ENCODE results near the gene LYRM4. TPM values are rescaled to one million over a fixed set of nuclear protein-coding genes. Genes with fewer than 3 reads are reported as not detected.

LYRM4 gene
- total RNA-seq, 1 experiment from 2014 or later = 44.3 TPM

DNA sequence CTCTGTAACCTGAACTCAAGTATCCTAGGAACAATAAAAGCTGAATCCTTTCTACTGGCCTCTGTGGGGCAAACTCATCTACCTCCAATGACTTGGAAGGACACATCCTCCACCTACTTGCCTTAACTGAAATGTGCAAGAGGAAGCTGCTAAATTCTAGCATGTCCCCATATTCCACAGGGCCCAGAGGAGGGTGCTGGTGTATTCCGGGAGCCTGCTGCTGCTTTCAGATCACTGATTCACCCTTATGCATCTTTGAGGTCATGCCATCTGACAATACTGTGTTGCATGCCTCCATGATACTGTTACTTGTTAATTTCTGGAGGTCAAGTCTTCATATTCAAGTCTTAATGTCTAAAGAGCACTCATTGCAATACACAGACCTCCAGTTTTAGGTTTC is 40.3 kb downstream of the LYRM4 start:
- H3T11ph ChIP-seq (ENCODE audit: low read length) = no peak overlapping the region

More for the DNA sequence above, 40.3 kb downstream of the LYRM4 start:
- Histone ChIP-seq H2AK5ac (ENCODE audit: insufficient read length, low read length) (no peak overlapping the region), H3K9me3 (ENCODE audit: control insufficient read depth, low read depth, low read length) (no peaks in the 10 kb centered on the region), H2BK5ac (ENCODE audit: insufficient read length, low read length) (no peak overlapping the region), H3K9ac (ENCODE audit: extremely low read depth, insufficient read length, low read length) (no peak overlapping the region), H3K14ac (ENCODE audit: insufficient read depth, low read length) (no peak overlapping the region), H3K56ac (ENCODE audit: insufficient read length, low read depth, low read length) (no peak overlapping the region), H3K23me2 (ENCODE audit: insufficient read length, low read depth, low read length, poor library complexity, severe bottlenecking) (no peaks in the 10 kb centered on the region), H2BK12ac (ENCODE audit: insufficient read length, low read depth, low read length) (no peak overlapping the region), H3K27ac (ENCODE audit: insufficient read length, low read depth, low read length) (no peak overlapping the region), H2BK20ac (ENCODE audit: low read depth, low read length, poor library complexity, severe bottlenecking) (no peak overlapping the region), H4K91ac (ENCODE audit: insufficient read length, low read depth, low read length) (no peak overlapping the region), H4K5ac (ENCODE audit: insufficient read length, low read depth, low read length) (no peak overlapping the region), H3K4me2 (ENCODE audit: insufficient read depth, insufficient read length, low read length) (no peak overlapping the region), H2AFZ (ENCODE audit: low read length) (no peak overlapping the region), H2BK120ac (ENCODE audit: low read depth, low read length, poor library complexity, severe bottlenecking) (no peak overlapping the region), H3K4ac (ENCODE audit: low read depth, low read length) (no peak overlapping the region), H3K79me1 (ENCODE audit: insufficient read depth, low read depth, low read length, poor library complexity, severe bottlenecking) (no peaks in the 10 kb centered on the region), H2BK15ac (ENCODE audit: low read depth, low read length) (no peak overlapping the region), H4K8ac (replicated peaks; ENCODE audit: insufficient read length, low read depth, low read length) (no peak overlapping the region), H3K18ac (ENCODE audit: insufficient read length, low read depth, low read length) (no peak overlapping the region), H3K4me1 (ENCODE audit: insufficient read depth, low read length) (no peaks in the 10 kb centered on the region), H3K27me3 (ENCODE audit: insufficient read depth, low read length) (no peaks in the 10 kb centered on the region), H3K79me2 (ENCODE audit: insufficient read depth, low read length) (no peaks in the 10 kb centered on the region), H3K23ac (ENCODE audit: insufficient read length, low read depth, low read length) (no peak overlapping the region), H4K20me1 (ENCODE audit: control insufficient read depth, insufficient read depth, insufficient read length) (no peaks in the 10 kb centered on the region)
- Mint-ChIP-seq H3K27me3 (ENCODE audit: low read depth) (no peaks in the 10 kb centered on the region), H3K36me3 (ENCODE audit: insufficient read depth in 1 of 3, low read depth in 3 of 3) (peaks cover 0 to 3% (median 0%) of the 10 kb centered on the region in 3 experiments; a peak in 3 of 7 replicates), H3K9me3 (no peaks in the 10 kb centered on the region), H3K27ac (no peak overlapping the region), H3K4me3 (no peak overlapping the region), H3K4me1 (peaks cover 4 to 8% of the 10 kb centered on the region in 2 experiments)
- no peak for DNase-seq
- no CpG with 5 or more reads among the region's 1 CpG for WGBS (ENCODE audit: extremely low coverage, insufficient read length, low lambda C conversion rate)
- no peak for TF ChIP-seq CTCF (conservative IDR thresholded peaks at IDR 0.05)

Measured in H9 (cell line).